GM12873 (cell line): ENCODE data around the gene TNFRSF17.

Experiments
- CTCF ChIP-seq: IDR thresholded peaks from 2 replicates; pipeline ENCODE4 v1.5.1; 2012; ENCODE audit warnings: low read depth, mild to moderate bottlenecking, moderate library complexity, low read length, control low read depth; ENCODE audit not compliant: insufficient read depth; ENCODE audit errors: missing control alignments

The TNFRSF17 gene

GRCh38 chr16:11949527-11949926 is 15.5 kb upstream of the TNFRSF17 start:
- TF ChIP-seq CTCF: peak; percentile 80

GRCh38 chr16:11950388-11950787 is 14.6 kb upstream of the TNFRSF17 start:
- no peak for TF ChIP-seq CTCF

- TF ChIP-seq CTCF: no peak
Observed at GRCh38 chr16:11955713-11956123, 9.3 kb upstream of the TNFRSF17 start.

- TF ChIP-seq CTCF: no peak
Observed at GRCh38 chr16:11956558-11956957, 8.5 kb upstream of the TNFRSF17 start.

- no peak for TF ChIP-seq CTCF
Observed at GRCh38 chr16:11957591-11958395, 7.2 kb upstream of the TNFRSF17 start.

GRCh38 chr16:11963706-11964105 is 1.3 kb upstream of the TNFRSF17 start:
- no peak for TF ChIP-seq CTCF

GRCh38 chr16:11966173-11966572 is 1.2 kb downstream of the TNFRSF17 start:
- no peak for TF ChIP-seq CTCF
